Activated CD4-positive, alpha-beta T cell treated with anti-CD3 and anti-CD28 coated beads, Interleukin-2, amount 50 U/mL, for 4 hours (primary cell): Measurements from ENCODE around the gene PHLDB3.
"Not testable (repeated sequence)": the region's sequence is repeated elsewhere in the genome, so short reads cannot be mapped to it uniquely, and the experiment has no call there.

ENCODE experiments used
- DNase-seq, 2 experiments: peaks; one replicate each; pipeline ENCODE4 v3.0.0-alpha.2; 2020

Gene PHLDB3

DNA sequence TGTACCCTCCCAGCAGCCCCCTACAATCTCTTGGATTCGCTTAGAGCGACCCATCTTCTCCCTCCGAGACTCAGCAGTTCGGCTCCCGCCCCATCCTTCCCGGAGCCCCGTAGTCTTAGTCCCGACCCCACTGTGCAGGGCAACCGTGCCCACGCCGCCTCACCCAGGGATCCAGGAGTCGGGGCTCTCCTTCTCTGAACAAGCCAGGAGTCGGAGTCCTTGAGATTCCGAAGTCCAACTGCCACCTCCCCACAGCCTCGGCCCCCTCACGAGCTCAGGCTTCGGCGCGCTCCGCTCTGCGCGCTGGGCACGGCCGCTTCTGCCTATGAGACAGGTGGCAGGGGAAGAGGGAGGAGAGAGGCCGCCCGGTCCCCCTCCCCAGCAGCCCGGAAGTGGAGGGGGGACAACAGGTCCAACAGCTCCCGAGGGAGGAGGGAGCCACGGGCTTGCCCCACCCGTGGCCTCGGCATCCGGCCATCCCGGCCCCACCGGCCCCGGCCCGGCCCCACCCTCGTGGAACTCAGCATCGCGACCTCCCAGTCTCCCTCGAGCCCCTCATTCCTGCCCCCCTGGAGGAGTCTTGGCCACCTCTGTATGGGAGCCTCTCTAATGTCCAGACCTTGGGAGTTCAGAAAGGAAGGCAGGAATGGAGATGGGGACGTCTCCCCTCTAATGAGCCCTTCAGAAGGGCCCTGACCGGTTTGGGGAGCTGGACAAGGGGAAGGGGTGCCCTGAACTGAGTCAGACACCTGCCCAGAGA is at the start of gene PHLDB3:
PHLDB3 (minus strand) TSS at position 321 of the 760 bp plus-strand sequence. CDS start 628 bp downstream, outside the sequence.
- DNase-seq: peak; percentile 47 to 48

DNA sequence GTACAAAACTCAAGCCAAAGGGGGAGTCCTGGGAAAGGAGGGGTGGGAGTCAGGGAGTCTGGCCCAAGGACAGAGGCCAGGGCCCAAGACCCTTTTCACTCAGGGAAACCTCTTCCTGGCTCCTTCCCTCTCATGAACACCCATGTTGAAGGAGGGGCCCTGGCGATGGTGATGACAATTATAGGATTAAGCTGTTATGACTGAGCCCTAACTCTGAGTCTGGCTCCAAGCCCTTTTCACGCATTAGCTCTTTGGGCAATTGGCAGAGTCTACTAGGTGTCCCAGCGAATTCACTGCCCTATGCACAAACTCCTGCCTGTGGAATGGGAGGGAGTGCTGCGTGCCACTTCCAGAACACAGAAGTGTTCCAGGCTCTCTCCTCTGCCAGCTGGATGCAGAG is 49.1 kb upstream of the PHLDB3 start:
- no peak for DNase-seq

DNA sequence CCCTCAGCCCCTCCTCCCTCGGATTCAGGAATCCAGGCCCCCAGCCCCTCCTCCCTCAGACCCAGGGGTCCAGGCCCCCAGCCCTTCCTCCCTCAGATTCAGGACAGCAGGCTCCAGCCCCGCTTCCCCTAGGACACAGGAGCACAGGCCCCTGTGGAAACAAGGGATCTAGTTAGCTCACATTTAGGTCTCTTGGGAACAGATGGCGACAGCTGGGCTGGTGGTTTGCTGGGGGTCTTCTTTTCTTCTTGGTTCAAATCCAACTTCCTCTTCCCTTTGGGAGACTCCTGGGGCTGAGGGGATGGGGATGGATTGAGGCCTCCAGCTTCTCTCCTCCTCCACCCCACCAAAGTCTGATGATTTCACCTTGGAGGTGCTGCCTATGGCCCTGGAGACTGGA is 48.1 kb upstream of the PHLDB3 start:
- no peak for DNase-seq

DNA sequence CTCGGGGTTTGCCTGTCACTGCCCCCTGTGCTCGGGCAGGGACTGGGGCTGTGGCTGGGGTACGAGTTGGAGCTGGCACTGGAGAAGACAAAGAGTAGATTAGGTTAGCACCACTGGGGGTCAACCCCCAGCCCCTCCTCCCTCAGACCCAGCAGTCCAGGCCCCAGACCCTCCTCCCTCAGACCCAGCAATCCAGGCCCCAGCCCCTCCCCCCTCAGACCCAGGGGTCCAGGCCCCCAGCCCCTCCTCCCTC is 47.6 kb upstream of the PHLDB3 start:
- DNase-seq: no peak

DNA sequence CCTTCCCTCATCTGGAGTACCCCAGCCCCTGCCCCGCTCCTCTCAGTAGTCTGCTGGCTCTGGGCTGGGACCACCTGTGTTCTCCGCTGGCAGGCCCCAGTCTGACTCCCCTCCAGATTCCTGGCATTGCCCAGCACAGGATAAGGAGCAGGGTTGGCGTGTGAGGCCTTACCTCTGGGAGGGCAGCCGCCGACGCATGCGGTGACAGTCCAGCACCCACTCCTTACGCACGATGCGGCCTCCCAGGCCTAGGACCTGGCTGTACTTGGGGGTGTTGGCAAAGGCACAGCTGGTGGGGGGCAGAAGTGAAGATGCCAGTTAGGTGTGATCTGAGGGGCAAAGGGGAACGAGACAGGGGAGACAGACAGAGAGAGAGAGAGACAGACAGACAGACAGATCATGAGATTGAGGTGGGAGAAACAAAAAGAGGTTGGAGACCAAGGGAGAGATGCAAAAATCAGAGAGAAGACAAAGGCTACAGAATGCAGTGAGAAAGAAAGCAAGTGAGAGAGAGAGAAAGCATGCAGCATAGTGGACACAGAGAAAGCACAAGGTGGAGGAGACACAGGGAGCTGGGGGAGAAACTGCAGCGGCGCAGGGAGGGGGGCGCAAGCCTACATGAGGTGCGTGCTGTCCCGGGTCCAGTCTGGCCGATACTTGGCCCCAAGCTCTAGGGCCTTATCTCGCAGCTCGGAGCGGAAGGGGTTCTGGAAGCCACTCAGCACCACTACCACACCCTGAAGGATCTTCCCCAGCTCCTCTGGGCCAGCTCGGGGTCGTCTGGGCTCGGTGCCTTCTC is 47.1 kb upstream of the PHLDB3 start:
- no peak for DNase-seq

DNA sequence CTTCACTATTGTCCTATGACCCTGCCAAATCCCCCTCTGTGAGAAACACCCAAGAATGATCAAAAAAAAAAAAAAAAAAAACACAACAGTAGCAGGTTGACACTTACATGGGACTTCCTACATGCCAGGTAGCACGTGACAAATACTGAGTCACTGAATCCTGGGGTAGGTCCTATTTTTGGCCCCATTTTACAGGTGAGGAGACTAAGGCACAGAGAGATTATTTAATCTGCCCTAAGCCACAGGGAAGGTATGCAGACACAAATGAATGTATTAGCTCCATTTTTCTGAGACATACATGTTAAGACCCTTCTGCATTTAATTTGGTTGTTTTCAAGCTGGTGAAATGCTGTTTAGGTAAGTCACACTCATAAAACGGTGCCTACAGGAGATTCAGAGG is 44.2 kb upstream of the PHLDB3 start:
- no peak for DNase-seq

DNA sequence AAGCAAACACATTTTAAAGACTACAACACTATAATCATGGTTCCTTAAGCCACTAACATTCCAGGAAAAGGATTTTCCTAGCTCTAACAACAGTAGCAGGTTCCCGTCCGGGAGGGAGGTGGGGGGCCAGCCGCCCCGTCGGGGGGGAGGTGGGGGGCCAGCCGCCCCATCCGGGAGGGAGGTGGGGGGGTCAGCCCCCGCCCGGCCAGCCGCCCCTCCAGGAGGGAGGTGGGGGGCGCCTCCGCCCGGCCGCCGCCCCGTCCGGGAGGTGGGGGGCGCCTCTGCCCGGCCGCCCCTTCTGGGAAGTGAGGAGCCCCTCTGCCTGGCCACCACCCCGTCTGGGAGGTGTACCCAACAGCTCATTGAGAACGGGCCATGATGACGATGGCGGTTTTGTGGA is 43.4 kb upstream of the PHLDB3 start:
- DNase-seq: not testable (repeated sequence)

DNA sequence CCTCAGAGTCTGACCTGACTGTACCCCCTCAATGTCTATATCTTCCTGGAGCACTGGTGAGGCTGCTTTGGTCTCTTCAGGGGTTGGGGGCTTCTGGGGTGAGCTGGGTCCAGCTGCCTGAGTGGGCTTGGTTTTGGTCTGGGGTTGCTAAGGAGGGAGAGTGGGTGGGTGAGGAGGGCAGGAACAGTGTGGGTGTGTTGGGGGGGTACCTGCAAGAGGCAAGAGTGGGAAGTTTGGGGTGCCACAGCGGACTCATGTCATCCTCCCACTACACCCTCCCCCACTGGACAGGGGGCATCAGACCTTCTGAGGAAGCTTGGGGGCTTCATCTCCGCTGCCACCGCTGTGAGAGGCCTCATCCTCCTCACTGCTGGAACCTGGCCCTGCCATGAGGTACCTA is 42.0 kb upstream of the PHLDB3 start:
- DNase-seq: no peak

DNA sequence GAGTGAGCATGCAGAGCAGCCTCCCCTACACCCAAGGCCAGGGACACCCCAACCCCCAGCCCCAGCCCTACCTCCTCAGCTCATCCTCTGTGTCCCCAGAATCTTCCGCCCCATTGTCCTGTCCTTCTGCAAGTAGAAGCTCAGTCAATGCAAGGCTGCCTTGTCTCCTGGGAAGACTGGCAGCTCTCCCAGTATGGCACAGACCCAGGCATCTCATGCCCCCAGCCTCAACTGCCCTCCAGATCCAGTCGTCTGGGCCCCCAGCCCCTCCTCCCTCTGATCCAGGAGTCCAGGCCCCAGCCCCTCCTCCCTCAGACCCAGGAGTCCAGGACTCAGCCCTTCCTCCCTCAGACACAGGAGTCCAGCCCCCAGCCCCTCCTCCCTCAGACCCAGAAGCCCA is 41.4 kb upstream of the PHLDB3 start:
- DNase-seq: no peak

DNA sequence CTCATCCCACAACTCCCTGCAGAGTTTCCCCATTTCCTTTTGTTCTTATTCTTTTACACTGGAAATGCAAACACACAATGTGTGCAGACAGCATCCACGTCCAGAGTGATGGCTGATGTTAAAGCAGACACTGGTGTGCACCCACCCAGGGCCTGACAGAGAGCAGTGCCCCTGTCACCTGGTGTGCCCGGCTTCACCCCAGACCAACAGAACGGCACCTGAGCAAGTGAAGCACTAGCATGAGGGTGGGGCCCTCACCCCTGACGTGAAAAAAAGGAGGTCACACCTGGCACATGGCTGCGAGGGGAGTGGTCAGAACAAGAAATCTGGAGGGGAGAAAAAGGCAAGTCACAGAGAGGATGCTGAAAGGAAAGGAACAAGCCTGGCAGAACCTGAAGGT is 40.7 kb upstream of the PHLDB3 start:
- DNase-seq: no peak

DNA sequence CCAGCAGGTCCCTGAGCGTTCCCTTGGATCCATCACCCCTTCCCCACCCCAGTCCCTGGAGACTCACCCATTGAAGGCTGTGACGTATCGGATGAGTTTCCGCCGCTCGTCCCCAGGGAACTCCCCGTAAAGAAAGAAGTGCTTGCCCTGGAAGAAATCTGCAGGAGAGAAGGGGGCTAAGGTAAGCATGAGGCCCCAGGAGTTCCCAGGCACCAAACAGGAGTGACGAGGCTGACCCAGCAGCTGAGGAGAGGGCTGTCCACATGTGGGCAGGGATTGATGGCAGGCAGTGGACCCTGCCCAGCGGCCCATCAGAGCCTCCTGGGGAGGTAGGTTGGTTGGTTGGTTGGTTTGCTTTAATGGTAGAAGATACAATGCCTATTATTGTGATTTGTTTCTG is 39.5 kb upstream of the PHLDB3 start:
- DNase-seq: no peak

DNA sequence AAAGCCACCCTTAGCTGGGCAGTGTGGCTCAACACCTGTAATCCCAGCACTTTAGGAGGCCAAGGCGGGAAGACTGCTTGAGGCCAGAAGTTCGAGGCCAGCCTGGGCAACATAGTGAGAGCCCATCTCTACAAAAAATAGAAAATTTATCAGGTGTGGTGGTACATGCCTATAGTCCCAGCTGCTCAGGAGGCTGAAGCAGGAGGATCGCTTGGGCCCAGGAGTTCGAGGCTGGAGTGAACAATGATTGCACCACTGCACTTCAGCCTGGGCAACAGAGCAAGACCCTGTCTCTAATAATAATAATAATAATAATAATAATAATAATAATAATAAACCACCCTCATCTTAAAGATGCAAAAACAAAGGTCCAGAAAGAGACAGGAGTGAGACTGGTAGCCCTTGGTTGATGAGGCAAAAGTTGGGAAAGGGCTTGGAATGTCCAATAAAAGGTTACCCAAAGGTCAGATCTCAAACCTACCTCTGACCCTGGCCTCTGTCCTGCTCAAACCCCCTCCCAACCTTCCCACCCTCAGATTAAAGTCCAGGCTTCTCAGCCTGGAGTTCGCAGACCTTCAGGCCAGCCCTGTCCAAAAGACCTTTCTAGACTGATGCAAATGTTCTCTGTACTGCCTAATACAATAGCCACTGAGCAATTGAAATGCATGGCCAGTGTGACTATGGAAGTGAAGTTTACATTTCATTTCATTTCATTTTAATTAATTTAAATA is 37.5 kb upstream of the PHLDB3 start:
- no peak for DNase-seq

DNA sequence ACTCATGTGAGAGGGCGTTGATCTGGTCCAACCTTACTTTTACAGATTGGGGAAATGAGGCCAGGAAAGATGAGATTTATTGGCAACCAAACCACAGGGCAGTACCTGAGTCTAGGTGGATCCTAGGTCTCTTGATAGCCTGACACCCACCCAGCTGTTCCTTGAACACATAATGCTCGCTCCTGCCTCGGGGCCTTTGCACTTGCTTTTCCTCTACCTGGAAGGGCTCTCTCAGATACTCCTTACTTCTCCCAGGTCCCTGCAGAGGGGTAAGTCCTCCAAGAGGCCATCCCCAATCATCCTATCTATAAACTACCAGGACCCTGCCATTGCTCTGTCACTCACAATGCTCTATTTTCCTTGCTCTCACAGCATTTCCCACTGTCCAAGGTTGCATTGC is 35.8 kb upstream of the PHLDB3 start:
- DNase-seq: no peak

DNA sequence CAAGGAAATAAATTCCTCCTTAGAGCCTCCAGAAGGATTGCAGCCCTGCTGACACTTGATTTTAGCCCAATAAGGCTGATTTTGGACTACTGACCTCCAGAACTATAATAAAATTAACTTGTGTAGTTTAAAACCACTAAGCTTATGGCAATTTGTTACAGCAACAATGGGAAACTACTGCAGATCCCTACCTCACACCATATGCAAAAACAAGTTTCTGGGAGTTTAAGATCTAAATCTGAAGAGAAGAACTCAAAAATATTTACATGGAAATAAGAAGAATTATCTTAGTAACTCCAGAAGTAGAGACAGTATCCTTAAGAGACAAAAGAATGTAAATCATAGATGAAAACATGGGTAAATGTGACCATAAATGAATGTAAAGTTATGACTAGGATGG is 34.4 kb upstream of the PHLDB3 start:
- no peak for DNase-seq

DNA sequence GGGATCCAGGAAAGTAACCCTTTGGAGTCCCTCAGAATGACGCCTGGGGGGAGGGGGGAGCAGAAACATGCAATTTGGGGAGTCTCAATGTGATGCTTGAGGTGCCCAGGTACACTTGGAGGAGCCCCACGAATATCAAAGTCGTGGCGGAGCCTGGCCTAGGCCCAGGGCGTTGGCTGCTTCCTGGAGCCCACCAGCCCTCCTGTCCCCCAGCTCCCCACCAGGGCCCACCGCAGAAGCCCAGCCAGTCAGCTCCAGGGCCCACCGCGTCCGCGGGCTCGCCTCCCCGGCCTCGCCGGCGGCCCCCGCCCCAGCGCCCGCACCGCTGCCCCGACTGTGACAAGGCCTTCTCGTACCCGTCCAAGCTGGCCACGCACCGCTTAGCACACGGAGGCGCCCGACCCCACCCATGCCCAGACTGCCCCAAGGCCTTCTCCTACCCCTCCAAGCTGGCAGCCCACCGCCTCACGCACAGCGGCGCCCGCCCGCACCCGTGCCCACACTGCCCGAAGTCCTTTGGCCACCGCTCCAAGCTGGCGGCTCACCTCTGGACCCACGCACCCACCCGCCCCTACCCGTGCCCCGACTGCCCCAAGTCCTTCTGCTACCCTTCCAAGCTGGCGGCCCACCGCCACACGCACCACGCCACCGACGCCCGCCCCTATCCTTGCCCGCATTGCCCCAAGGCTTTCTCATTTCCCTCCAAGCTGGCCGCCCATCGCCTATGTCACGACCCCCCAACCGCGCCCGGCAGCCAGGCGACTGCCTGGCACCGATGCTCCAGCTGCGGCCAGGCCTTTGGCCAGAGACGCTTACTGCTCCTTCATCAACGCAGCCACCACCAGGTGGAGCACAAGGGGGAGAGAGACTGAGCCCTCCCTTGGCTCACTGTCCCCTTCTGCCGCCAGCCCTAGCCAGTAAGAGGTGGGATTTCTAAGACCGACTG is 30.5 kb upstream of the PHLDB3 start:
- DNase-seq: no peak

DNA sequence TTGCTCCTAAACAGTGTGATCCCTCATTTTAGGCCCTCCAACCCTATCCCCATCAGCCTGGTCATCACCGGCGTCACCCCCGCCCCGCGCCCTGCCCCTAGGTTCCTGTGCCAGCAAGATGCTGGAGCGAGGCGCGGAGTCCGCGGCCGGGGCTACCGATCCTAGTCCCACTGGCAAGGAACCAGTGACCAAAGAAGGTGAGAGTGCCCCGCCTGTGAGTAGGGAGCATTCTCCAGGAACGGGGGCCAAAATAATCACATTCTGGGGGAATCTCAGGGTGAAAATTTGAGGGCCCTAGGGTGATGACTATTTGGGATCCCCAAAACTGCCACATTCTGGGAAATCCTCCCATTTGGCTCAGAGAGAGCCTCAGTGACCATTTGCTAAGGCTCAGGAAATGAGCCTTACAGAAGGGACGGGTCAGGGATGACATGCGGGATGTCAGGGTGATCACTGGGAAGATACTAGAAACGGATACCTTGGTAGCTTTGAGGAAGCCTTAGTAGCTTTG is 29.8 kb upstream of the PHLDB3 start:
- no peak for DNase-seq

DNA sequence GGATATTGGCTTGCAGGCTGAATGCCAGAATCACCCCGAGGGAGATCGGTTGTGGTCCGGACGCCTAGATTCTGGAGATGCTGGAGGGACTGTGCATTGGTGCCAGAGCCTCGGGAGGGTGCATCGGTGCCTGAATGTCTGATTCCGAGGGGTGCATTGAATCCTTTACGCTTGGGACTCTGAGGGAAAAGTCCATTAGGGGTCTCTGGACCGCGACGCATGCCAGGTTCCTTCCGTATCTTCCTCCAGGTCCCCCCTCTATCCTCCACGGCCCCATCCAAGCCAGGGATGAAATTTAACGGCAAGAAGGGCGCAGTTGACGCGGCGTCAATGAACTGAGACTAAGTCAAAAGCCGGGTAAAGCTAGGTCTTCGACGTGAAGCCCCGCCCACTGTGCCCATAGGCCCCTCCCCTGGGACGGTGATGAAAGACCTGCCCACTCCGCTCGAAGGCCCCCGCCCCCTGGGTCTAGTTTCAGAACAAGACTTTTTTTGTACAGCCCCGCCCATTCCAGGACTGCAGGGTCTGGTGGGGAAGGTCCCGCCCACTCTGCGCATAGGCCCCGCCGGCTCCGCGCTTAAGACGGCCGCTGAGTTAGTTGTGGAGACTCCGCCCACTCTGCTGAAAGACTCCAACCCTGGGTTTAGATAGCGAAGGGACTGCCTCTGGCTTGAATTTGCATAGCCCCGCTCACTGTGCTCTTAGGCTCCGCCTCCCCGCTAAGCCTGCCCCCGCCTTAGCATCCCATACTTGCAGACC is 29.2 kb upstream of the PHLDB3 start:
- DNase-seq: peak; percentile 90 to 91

DNA sequence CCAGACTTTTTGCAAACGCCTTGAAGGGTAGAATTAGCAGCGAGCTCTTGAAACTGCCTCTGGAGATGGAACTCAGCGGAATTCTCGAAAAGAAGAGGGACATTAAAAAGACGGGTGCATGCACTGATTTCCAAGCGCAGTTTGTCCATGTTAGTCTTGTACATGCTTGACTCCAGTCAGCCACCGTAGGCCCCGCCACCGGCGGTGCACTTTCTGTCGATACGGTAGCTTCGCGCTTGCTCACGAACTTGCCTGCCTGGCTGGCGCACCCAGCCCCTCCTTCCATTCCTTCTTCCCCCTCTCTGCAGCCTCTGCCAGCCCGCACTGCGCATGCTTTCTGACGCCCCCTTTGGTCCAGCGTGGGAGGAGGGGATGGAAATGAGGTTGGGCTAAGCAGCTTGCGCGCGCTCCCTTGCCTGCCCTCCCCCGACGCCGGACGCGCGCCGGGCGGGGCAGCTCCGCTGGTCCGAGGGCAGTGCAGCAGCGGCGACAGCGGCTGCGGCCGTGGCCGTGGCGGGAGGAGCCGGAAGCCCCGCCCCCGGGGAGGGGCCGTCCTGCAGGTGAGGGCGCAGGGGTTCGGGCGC is 28.5 kb upstream of the PHLDB3 start, which contains the start of gene ZNF575:
ZNF575 (plus strand) TSS at position 227 of the 584 bp plus-strand sequence. CDS start 1,235 bp downstream, outside the sequence.
- DNase-seq: peak; percentile 76 to 81

DNA sequence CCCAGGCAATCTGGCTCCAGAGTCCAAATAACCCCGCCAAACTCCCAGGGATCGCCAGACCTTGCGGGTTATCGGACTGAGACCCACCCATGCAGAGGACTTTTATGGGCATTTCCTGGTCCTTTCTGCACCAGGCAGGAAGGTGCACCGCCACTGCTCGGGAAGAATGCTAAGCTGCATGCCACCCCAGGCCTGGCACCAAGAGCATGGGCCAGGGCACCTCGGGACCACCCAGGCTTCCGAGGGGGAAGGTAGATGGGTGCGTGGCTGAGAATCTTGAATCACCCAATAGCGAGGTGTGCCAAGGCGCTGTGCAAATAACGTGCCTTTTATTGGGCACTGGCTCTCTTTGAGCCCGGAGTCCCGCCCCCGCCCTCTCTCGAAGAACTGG is 28.0 kb upstream of the PHLDB3 start:
- no peak for DNase-seq

DNA sequence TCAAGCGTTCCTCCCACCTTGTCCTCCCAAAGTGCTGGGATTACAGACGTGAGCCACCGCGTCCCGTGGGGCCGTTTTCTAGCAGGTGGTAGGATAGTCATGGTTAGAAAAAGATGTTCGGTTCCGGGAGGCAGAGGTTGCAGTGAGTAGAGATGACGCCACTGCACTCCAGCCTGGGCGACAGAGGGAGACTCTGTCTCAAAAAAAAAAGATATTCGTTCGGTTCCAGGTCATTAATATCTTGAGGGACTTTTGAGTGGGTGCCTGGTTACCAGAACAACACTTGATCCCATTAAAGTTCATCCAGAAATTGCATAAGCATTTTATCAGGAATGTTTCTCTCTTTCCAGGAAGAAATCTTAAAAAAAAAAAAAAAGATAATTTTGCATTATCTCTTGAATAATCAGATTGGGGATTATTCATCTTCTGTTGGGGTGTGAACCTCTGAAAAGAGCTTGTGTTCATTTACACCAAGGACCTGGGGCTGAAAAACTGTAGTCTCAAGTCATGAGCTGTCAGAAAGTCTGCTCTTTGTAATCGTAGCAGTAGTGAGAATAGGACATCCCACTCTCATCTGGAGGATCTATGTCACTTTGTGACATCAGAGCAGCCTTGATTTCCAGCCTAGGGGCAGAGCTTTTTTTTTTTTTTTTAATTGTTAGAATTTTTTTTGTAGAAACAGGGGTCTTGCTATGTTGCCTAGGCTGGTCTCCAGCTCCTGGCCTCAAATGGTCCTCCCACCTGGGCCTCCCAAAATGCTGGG is 23.5 kb upstream of the PHLDB3 start:
- DNase-seq: no peak
